NCI-H1436 (cell line): ENCODE measurements around the gene PANX2.
A peak's percentile ranks its signal among the peaks of the same experiment; 100 is the strongest.
"Not testable (repeated sequence)": the region's sequence is repeated elsewhere in the genome, so short reads cannot be mapped to it uniquely, and the experiment has no call there.

Experiments
- DNase-seq: peaks from one replicate; lab custom pipeline; 2025; lab: John Stamatoyannopoulos, UW

Gene PANX2

DNA sequence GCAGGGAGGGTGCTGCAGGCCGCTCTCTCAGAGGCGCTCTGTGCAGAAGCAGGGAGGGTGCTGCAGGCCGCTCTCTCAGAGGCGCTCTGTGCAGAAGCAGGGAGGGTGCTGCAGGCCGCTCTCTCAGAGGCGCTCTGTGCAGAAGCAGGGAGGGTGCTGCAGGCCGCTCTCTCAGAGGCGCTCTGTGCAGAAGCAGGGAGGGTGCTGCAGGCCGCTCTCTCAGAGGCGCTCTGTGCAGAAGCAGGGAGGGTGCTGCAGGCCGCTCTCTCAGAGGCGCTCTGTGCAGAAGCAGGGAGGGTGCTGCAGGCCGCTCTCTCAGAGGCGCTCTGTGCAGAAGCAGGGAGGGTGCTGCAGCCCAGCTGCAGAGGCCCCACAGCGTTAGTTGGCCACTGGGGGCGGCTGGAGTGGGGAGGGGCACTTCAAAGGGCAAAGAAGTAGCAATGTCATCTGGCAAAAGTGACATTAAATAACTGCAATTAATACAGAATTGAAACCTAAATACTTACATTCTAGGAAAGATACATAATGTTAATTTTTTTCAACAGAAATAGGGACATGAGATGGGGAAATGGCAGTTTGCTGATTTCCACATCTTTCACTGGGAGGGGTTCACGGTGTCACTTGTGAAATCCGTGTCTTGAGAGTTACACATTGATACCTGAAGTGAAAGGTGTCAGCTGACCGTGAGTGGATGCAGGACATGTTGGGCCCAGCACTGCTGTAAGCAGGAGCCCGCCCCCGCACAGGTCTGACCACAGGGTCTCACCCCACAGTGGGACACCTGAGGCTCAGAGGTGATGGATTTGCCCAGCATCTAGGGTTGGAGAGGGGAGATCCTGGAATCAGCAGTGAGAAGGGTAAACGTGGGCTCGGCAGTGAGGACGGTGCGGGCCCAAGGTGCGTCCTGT is 23.0 kb upstream of the PANX2 start:
- not testable (repeated sequence) for DNase-seq

DNA sequence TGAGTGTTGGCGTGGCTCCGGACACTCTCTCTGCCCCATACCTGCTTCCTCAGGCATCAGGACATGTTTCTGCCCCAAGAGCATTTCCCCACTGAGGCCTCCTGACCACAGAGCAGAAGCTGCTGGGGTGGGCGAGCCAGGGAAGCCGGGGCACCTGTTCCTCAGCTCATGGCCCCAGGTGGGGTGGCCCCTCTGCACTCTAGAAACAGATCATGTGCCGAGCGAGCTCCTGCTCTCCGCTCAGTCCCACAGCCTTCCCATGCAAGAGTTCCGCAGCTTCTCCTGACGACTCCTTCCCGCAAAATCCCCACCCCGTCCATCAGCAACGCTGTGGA is 22.4 kb upstream of the PANX2 start:
- no peak for DNase-seq

DNA sequence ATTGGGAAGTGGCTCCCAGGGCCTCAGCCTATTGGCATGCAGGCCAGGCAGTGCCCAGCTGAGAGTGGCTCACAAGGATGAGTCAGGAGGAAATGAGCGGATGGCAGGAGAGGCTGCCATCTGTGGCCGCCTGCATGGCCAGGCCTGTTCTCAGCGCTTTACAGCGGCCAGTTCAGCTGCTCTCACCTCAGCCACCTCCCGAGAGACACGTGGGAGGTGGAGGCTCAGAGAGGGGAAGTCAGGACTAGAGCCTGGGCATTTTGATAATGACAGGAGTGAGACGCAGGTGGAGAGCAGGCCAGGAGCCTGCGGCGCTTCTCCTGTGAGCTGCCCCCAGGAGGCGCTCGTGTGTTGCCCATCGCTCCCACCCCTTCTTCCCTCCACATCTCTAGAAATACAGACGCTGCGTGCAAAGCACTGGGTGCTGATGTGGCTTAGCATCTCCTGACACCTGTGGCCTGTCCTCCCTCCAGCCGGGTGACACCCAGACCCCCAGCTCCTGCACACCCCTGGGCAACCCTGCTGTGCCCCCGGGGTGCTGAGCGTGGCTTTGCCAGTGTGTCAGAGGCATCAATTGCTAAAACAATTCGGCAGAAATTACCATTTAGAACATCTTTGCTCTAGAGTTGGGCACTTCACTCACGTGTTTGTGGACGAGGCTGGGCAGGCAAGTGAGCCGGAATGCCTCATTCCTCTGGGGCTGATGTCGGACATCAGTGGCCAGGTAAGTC is 21.4 kb upstream of the PANX2 start:
- DNase-seq = peak; percentile 40

DNA sequence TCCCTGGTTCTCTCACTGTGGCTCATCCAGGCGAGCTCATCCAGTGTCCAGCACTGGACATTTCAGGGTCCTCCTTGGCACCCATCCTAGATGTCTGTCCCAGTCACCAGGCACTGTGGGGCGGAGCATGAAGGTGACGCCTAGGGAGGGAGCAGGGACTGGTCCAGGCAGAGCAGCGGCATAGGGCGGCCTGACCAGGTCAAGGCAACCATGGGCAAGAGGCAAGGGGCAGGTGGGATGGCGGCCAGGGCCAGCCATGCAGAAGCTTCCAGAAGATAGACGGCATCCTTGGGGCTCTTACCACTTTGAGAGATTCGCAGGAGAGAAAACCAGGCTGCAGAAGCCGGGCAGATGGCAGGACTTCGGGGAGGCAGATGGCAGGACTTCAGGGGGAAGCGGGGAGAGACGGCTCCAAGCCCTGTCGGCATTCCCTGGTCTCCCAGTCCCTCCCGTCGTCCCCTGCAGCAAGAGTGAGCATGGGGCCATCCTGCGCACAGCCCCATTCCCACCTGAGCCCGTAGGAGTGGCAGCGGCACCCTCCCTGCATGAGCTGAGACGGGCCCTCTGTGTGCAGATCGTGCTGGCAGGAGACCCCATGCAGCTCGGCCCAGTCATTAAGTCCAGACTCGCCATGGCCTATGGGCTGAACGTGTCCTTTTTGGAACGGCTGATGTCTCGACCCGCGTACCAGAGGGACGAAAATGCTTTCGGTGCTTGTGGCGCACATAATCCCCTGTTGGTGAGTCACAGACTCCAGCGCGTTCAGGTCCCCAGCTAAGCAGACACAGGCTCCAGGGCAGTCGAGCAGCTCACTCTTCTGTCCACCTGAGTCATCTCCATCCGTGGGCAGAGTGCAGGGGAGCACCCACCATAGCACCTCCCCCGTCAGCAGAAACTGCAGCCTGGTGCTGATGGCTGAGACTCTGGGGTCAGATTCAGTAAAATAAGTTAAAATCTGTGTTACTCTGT is 20.1 kb upstream of the PANX2 start:
- no peak for DNase-seq

DNA sequence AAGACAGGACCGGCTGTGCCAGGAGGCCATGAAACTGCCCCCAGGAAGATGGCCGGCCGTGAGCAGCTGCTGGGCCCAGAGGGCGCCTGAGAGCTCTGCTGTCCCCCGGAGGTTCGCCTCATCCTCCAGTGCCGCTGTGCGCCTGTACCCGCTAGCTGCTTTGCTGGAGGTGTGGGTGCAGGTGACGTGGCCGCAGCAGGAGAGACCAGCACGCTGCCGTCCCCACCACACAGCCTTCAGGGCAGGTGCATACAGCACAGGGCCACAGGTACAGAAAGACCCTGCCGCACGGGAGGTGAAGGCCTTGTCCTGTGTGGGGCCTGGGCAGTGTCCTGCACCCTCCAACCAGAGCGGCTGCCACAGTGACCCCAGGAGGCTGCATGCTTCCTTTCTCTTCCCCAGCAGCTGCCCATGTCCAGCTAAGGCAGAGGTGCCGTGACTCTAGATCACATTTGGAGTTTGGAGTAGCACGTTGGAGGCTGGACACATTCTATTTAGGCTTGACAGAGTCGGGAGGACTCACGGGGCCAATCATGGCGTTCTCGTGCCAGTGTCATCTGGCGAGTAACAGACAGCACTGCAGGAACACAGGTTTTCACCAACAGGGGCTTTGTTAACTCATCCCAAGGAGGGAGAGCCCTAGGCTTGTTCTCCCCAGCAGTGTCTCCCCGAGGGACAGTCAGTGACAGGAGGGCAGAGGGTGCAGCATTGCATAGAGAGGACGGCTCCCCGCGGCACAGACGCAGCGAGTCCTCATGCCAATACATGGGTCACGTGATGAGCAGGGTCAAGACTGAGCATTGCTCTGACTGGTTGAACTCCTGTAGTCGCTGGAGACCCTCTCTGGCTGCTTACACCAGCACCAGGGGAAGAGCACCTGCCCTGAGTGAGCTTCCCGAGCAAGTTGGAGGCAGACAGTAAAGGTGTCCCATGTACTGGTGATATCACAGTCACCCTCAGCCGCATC is 18.7 kb upstream of the PANX2 start:
- DNase-seq = no peak

DNA sequence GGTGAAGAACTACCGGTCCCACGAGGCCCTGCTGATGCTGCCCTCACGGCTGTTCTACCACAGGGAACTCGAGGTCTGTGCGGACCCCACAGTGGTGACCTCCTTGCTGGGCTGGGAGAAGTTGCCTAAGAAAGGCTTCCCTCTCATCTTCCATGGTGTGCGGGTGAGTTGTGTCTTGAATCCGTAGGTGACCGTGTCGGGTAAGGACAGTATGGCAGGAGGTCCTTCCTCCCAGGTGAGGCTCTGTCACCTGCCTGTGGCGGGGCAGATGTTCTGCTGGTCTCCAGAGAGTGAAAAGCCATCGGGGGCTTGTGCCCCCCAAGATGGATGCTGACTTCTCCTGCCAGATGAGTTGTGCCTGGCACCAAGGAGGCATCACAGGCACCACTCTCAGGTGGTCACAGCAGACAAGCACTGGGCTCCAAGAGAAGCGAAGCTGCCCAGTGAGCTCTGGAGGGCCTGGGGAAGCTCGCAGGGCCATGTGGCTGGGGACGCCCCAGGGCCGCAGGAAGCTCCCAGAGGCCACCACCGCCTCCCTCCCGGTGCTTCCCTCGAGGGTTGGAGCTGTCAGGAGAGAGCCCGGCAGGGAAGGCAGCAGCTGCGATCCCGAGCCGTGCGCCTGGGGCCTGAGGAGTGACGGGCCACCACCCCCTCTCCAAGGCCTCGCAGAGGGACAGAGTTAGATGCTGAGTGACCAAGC is 17.3 kb upstream of the PANX2 start:
- DNase-seq = no peak

DNA sequence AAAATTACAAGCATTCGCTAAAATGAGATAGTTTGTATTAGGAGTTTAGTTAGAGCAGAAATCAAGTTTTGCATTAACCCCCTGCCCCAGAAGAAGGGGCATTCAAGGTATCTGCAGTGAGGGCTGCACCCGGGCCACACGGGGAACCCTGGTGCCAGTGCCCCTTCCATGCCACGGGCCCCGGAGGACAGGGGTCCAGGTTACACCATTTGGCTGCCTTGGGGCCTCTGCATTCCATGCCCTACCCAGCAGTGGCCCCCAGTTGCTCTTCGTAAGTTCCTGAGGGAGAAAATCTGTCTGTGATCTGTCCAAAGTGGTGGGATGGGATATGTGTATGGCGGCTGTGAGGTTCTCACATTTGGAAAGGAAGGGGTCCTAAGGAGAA is 16.8 kb upstream of the PANX2 start:
- DNase-seq = no peak

DNA sequence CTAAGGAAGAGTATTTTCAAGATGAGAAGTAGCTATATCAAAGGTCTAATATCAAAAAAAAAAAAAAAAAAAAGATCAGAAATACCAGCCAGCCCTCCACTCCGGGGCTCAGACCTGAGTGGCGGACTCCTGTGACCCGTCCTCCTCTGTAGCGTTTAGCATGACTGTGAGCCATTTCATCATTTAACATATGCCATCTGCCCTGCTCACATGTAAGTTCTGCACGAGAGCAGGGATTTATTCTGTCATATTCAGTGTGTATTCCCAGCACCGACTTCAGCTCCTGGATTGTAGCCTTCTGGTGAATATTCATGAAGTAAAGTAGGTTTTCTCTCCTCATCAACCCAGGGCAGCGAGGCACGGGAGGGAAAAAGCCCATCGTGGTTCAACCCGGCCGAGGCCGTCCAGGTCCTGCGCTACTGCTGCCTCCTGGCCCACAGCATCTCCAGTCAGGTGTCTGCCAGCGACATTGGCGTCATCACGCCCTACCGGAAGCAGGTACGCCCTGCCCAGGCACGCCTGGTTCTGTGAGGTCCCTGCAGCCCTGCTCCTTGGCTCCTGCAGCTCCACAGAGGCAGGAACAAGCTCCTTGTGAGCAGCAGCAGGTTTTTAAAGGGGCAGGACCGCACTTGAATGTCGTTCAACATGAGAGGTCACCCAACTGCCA is 12.7 kb upstream of the PANX2 start:
- no peak for DNase-seq

DNA sequence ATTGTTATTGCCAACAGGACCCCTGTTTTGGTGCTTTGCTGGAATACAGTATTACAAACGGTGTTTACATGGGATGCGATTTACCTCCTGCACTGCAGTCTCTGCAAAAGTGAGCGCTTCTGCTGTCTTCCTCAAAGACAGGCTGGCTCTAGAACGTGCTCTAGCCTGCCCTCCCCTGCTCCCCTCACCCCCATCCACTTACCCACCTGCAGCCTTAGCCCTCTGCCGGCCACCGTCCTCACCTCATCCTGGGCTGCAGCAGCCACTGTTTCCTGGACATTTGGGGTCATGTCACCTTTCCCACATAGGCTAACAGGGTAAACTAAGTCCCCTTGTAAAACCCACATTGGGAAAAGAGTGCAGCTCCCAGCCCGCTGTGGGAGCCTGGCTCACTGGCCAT is 9.6 kb upstream of the PANX2 start:
- DNase-seq = no peak

DNA sequence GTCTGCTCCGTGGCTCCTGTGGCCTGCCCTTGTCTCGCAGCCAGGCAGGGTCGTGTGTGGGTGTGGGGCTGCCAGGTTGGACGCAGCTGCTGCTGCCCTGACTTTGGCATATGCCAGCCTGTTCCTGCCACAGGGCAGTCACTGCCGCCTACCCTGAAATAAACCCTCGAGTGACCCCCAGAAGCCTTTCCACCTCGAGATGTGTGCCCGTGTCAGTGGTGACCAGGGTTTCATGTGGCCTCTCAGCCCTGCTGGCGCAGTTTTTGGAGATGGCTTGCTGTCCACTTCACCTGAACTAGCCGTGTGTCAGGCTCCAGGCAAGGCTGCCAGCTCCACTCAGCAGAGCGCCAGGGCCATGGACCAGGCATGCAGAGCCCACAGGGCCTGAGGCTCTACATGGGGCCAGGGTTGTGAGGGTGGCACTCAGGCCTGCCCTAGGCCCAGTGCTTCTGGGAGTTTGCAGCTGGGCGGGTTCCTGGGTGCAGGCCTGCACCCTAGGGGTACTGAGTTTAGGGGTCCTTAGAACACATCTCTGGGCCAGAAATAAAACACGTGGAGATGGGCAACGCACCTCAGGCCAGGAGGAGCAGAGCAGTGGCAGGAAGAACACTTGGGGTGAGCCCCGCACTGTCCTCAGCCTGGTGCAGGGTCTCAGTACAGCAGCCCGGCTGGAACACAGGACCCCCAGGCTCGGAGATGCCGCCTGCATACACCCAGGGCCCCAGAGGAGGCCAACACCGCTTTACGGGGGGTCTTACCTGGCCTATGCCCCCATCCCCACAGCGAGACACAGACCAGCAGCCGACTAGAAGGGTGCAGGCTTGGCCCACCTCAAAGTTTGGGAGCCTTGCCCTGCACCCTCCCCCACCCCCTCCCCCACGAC is 8.8 kb upstream of the PANX2 start:
- no peak for DNase-seq

DNA sequence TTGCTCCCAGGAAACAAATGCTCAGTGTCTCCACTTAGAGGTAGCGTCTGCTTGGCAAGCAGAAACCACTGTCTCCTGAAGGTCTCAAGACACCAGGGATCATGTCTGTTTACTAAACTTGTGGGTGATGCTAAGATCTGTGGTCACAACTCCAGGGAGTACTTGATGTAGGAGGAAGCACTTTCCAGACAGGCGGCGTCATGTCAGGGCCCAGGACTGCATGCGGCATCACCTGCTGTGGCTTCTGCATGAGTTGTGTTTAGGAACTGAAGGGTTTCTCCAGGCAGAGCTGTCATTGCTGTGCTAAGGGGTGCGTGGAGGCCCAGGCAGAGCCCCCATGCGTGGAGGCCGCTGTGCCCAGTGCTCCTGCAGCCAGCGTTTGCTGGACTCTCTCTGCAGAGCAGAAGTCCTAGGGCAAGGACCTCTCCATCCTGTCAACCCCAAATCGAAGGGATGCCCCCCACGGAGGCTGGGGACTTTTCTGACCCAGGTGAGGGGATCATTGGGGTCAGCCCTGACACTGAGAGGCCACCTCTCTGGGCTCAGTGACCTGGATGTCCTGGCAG is 8.1 kb upstream of the PANX2 start:
- no peak for DNase-seq

DNA sequence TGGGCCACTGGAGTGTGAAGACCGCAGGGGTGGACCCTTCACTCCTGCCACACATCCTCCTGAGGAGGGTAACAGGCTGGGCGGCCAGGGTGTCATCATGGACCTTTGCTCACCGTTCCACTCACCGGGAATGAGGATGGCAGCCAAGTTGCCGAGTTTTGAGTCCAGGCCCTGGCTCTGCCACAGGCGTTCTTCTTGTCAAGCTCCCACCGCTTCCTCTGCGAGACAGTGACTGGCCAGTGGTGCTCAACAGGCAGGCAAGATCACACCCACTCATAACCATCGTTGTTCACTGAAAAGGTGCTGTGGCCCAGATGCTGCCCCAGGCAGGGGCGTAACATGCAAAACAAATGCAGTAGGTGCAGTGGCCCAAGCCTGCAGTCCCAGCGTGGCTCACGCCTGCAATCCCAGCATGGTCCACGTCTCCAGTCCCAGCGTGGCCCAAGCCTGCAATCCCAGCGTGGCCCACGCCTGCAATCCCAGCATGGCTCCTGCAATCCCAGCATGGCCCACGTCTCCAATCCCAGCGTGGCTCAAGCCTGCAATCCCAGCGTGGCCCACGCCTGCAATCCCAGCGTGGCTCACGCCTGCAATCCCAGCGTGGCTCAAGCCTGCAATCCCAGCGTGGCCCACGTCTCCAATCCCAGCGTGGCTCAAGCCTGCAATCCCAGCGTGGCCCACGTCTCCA is 5.0 kb upstream of the PANX2 start:
- DNase-seq = no peak

DNA sequence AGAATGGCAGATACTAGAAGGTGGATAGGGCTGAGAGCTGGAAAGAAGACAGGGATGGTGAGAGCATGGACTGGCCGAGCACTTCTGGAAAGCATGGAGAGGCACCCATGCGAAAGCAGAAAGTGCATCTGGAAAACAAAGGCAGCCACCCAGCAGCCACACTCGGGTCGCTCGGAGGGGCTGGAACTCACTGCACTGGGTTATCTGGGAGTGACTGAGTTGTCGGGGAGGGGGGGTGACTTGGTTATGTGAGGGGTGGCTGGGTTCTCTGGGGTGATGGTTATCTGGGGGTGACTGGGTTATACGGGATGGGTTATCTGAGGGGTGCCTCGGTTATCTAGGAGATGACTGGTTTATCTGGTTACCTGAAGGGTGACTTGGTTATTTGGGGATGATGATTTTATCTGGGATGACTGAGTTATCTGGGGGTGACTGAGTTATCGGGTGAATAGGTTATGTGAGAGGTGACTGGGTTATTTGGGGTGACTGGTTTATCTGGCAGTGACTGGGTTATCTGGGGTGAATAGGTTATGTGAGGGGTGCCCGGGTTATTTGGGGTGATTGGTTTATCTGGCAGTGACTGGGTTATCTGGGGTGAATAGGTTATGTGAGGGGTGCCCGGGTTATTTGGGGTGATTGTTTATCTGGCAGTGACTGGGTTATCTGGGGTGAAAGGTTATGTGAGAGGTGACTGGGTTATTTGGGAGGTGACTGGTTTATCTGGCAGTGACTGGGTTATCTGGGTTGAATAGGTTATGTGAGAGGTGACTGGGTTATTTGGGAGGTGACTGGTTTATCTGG is 2.6 kb upstream of the PANX2 start:
- DNase-seq = no peak

DNA sequence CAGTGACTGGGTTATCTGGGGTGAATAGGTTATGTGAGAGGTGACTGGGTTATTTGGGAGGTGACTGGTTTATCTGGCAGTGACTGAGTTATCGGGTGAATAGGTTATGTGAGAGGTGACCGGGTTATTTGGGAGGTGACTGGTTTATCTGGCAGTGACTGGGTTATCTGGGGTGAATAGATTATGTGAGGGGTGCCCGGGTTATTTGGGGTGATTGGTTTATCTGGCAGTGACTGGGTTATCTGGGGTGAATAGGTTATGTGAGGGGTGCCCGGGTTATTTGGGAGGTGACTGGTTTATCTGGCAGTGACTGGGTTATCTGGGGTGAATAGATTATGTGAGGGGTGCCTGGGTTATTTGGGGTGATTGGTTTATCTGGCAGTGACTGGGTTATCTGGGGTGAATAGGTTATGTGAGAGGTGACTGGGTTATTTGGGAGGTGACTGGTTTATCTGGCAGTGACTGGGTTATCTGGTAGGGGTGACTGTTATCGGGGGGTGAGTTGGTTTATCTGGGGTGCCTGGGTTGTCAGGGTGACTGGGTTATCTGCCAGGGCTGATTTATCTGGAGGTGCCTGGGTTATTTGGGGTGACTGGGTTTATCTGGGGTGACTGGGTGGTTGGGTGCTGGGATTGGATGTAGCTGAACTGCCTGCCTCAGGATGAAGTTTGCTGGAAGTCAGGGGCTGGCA is 1.9 kb upstream of the PANX2 start:
- DNase-seq = not testable (repeated sequence)

DNA sequence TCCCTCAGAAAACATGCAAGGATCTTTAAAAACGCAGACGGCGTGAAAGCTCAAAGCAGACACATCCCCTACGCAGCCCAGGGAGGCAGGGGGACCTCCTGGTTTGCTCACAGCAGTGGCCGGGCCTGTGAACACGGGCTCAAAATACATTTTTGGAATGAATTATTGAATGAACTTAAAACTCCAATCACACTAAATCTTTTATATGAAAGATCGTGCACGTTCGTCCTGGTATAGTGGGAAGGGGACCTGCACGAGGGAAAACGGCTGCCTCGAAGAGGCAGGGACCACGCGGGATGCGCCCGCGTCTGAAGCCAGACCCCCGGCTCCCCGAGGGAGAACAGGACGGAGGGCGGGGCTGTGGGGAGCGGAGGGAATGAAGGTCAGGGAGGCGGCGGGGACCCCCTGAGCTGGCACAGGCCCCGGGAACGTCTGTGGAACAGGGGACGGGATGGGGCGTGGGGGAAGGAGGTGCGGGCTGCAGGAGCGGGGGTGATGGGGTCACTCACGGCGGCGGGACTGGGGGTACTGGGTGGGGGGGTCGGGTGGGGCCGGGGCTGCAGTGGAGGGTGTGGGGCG is 1.3 kb upstream of the PANX2 start:
- no peak for DNase-seq

DNA sequence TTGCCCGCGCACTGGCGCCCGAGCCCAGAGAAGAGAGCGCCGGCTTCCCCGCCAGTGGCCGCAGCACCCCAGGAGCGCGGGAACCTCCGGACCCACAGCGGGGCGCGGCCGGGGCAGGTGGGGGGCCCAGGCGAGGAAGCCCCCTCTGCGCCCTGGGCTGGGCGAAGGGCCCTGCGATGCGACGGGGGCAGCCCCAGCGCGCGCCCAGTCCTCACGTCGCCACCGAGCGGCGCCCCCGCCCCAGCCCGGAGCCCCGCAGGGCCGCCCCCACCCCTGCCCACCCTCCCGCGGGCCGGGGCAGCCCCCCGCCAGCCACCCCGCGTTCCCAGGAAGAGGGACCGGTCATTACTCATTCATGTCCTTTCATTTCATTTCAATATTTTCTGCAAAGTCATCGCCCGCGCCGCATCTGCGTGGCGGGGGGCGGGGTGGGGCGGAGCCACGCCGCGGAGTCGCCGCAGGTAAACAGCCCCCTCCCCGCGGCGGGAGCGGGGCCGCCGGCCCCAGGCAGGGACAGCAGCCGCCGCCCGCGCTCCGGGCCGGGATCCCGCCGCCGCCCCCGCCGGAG is 673 bp upstream of the PANX2 start:
- DNase-seq = no peak
